ENCODE data around the gene G6PD.

GRCh38 chrX:154508384-154508745 is 38.3 kb downstream of the G6PD start:
- TF ChIP-seq, protein P1, sequence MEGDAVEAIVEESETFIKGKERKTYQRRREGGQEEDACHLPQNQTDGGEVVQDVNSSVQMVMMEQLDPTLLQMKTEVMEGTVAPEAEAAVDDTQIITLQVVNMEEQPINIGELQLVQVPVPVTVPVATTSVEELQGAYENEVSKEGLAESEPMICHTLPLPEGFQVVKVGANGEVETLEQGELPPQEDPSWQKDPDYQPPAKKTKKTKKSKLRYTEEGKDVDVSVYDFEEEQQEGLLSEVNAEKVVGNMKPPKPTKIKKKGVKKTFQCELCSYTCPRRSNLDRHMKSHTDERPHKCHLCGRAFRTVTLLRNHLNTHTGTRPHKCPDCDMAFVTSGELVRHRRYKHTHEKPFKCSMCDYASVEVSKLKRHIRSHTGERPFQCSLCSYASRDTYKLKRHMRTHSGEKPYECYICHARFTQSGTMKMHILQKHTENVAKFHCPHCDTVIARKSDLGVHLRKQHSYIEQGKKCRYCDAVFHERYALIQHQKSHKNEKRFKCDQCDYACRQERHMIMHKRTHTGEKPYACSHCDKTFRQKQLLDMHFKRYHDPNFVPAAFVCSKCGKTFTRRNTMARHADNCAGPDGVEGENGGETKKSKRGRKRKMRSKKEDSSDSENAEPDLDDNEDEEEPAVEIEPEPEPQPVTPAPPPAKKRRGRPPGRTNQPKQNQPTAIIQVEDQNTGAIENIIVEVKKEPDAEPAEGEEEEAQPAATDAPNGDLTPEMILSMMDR (IDR thresholded peaks at IDR 0.05), result no peak
- TF ChIP-seq POLR2AphosphoS5 (IDR thresholded peaks at IDR 0.05; ENCODE audit: insufficient read depth in 1 of 2, low read depth in 1 of 2), result no peak
